Transverse colon (tissue), 4 donors: ENCODE results near the gene NLGN2. TPM values are rescaled to one million over a fixed set of nuclear protein-coding genes. Genes with fewer than 3 reads are reported as not detected.
A peak's percentile ranks its signal among the peaks of the same experiment; 100 is the strongest.

Experiments used
- DNase-seq: peaks from one replicate; pipeline ENCODE4 v3.0.0-alpha.2; 2019
- H3K27ac ChIP-seq, 4 donors: fragments of 200-600 bp; sonication (generic); 2 replicates each; pipeline ENCODE4 v1.5.1; 2016 to 2018; ENCODE audit warnings: inconsistent platforms in 4 of 4
- H3K27me3 ChIP-seq: fragments of 200-600 bp; sonication (generic); 2 replicates; pipeline ENCODE4 v1.5.1; 2017; ENCODE audit warnings: inconsistent platforms
- H3K36me3 ChIP-seq, 4 donors: fragments of 200-600 bp; sonication (generic); 2 replicates each; pipeline ENCODE4 v1.5.1; 2017 to 2019; ENCODE audit warnings: inconsistent platforms in 4 of 4
- H3K4me1 ChIP-seq, 4 donors: fragments of 200-600 bp; sonication (generic); 2 replicates each; pipeline ENCODE4 v1.5.1; 2017 to 2020; ENCODE audit warnings: inconsistent platforms in 4 of 4
- H3K4me3 ChIP-seq, 4 donors: fragments of 200-600 bp; sonication (generic); 1 replicate in 1 of 4; 2 replicates in 3 of 4; pipeline versions ENCODE4 v1.5.1 to v1.6.1; 2017 to 2019; ENCODE audit warnings: inconsistent platforms in 4 of 4
- H3K9me3 ChIP-seq, 2 donors: fragments of 200-600 bp; sonication (generic); 2 replicates each; pipeline ENCODE4 v1.5.1; 2017 to 2019; ENCODE audit warnings: inconsistent platforms in 2 of 2
- EP300 ChIP-seq: sonication (generic); formaldehyde crosslinking; IDR thresholded peaks from one replicate; pipeline ENCODE4 v1.6.1; 2017; ENCODE audit warnings: antibody characterized with exemption, low read depth
- POLR2A ChIP-seq: fragments of 450-650 bp; IDR thresholded peaks from one replicate; pipeline ENCODE4 v1.6.1; 2016; ENCODE audit warnings: antibody characterized with exemption, mild to moderate bottlenecking, moderate library complexity
- POLR2AphosphoS5 ChIP-seq, 3 donors: sonication (generic); formaldehyde crosslinking; IDR thresholded peaks; one replicate each; pipeline ENCODE4 v1.6.1; 2016; ENCODE audit warnings: antibody characterized with exemption in 3 of 3
- WGBS, 2 donors: methylation state at CpG; one replicate each; pipeline ENCODE4 v1.1.5; 2018; ENCODE audit warnings: low coverage in 1 of 2; 5-methylcytosine and 5-hydroxymethylcytosine counted together
- in situ Hi-C, 4 donors: fragments of 200-750 bp; cut with MboI; loops; one replicate each; pipeline versions ENCODE4 v1.15.0 to v1.15.1; 2017; ENCODE audit warnings: low sequenced_read_pairs in 3 of 4, low pct_ligation_motif_present in 1 of 4, low pct_unique_long_range_greater_than_20kb in 1 of 4
- intact Hi-C: fragments of 100-400 bp; cut with DNase I; formaldehyde crosslinking; loops from one replicate; pipeline ENCODE4 v1.15.1; 2023; ENCODE audit warnings: low total_unique reads
- total RNA-seq, 4 donors: library from RNA; depleted of rRNA; stranded (reverse); fragments of >200 nt; gene quantifications; one replicate each; pipeline ENCODE4 v1.1.0, GENCODE V29; 2016
- TF ChIP-seq, protein P1 (sequence below), 5 experiments: fragments of 200-600 bp in 3 of 5; fragments of 450-650 bp in 2 of 5; sonication (generic) in 3 of 5; IDR thresholded peaks; 1 replicate in 2 of 5; 2 replicates in 3 of 5; pipeline ENCODE4 v1.5.1; 2016 to 2017; ENCODE audit warnings: antibody characterized with exemption in 5 of 5, inconsistent platforms in 3 of 5, mild to moderate bottlenecking in 2 of 5, moderate library complexity in 1 of 5

The NLGN2 gene
- total RNA-seq, 4 donors from 2014 or later: 2.2 to 12.3 (median 3.9) TPM

- Histone ChIP-seq H3K4me3 (no peak overlapping the region), H3K9me3 (no peaks in the 10 kb centered on the region), H3K36me3 (no peaks in the 10 kb centered on the region), H3K4me1 (no peaks in the 10 kb centered on the region), H3K27me3 (no peaks in the 10 kb centered on the region), H3K27ac (no peak overlapping the region)
- in situ Hi-C loops: no loop called here
- WGBS, 2 donors: 85 to 100% methylated on average over 1 to 2 of the region's 2 CpGs
- intact Hi-C loops: no loop called here
- no peak for DNase-seq
- TF ChIP-seq, protein P1, sequence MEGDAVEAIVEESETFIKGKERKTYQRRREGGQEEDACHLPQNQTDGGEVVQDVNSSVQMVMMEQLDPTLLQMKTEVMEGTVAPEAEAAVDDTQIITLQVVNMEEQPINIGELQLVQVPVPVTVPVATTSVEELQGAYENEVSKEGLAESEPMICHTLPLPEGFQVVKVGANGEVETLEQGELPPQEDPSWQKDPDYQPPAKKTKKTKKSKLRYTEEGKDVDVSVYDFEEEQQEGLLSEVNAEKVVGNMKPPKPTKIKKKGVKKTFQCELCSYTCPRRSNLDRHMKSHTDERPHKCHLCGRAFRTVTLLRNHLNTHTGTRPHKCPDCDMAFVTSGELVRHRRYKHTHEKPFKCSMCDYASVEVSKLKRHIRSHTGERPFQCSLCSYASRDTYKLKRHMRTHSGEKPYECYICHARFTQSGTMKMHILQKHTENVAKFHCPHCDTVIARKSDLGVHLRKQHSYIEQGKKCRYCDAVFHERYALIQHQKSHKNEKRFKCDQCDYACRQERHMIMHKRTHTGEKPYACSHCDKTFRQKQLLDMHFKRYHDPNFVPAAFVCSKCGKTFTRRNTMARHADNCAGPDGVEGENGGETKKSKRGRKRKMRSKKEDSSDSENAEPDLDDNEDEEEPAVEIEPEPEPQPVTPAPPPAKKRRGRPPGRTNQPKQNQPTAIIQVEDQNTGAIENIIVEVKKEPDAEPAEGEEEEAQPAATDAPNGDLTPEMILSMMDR (IDR thresholded peaks at IDR 0.05): no peak
- no peak for TF ChIP-seq EP300
- TF ChIP-seq POLR2AphosphoS5 (IDR thresholded peaks at IDR 0.05): no peak
- no peak for TF ChIP-seq POLR2A
These were observed 33.3 kb upstream of the NLGN2 start for GRCh38 chr17:7374353-7374752.

DNA sequence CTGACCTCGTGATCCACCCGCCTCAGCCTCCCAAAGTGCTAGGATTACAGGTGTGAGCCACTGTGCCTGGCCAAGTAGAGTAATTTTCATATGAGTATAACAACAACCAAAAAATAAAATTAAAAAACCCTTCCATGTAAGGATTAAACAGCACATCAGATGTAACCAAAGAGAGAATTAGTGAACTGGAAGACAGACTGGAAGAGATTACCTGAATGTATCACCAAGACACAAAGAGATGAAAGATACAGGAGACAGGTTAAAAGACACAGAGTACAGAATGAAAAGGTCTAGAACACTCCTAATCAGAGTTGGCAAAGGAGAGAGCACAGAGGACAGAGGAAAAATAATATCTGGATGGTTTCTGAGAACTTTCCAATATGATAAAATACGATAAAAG is 28.5 kb upstream of the NLGN2 start:
- H3K36me3 ChIP-seq: no peaks in the 10 kb centered on the region
- H3K27me3 ChIP-seq: no peaks in the 10 kb centered on the region
- no peak overlapping the region for H3K4me3 ChIP-seq
- H3K4me1 ChIP-seq: peaks cover 6 to 22% (median 21%) of the 10 kb centered on the region in 4 donors
- intact Hi-C loops: no loop called here
- DNase-seq: no peak
- in situ Hi-C loops: no loop called here
- no peak overlapping the region for H3K27ac ChIP-seq
- TF ChIP-seq POLR2A (no peak), EP300 (no peak), POLR2AphosphoS5 (IDR thresholded peaks at IDR 0.05) (no peak)
- TF ChIP-seq, protein P1 (IDR thresholded peaks at IDR 0.05): no peak
- 95 to 97% methylated on average over 3 of the region's 3 CpGs for WGBS, 2 donors
- H3K9me3 ChIP-seq: no peaks in the 10 kb centered on the region

DNA sequence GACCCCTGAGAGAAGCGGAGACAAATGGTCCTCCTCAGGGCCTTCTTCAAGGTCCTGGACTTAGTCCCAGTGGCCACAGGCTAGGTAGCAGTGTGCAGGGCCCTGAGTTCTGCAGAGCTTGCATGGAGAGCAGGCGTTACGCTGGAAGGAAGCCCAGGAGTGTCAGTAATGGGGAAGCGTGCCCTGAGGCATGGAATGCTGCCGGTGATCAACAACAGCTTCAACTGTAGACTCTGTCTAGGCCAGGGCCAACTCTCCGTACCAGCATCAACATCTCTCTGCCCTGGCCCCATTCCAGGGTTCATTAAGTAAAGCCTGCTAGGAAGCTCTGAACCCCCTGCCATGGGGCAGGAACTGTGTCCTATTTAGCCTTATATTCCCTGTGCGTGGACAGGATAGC is 27.3 kb upstream of the NLGN2 start:
- Histone ChIP-seq H3K4me1 (peaks cover 6 to 22% (median 22%) of the 10 kb centered on the region in 4 donors), H3K9me3 (no peaks in the 10 kb centered on the region), H3K4me3 (peak overlapping the region in 3 of 4 donors; percentile 53 to 66 (median 53)), H3K36me3 (no peaks in the 10 kb centered on the region), H3K27ac (peak overlapping the region; percentile 74 to 85 (median 81)), H3K27me3 (no peaks in the 10 kb centered on the region)
- in situ Hi-C loops (no loop called here), intact Hi-C loops (no loop called here)
- WGBS, 2 donors: 43% methylated on average over 7 of the region's 7 CpGs; no CpG with 5 or more reads in 1 of the 2 donors
- DNase-seq: peak; percentile 68
- TF ChIP-seq, protein P1 (IDR thresholded peaks at IDR 0.05): no peak
- TF ChIP-seq POLR2AphosphoS5 (IDR thresholded peaks at IDR 0.05): no peak
- no peak for TF ChIP-seq POLR2A
- no peak for TF ChIP-seq EP300

- peak within 1 kb of the TSS; percentile 21 to 66 (median 53) for H3K4me3 ChIP-seq
- intact Hi-C loops: no loop called here
- H3K4me1 ChIP-seq: peaks cover 6 to 22% (median 22%) of the 10 kb centered on the region in 4 donors
- peak; percentile 69 to 94 (median 90) for TF ChIP-seq POLR2AphosphoS5 (IDR thresholded peaks at IDR 0.05)
- TF ChIP-seq POLR2A: peak; percentile 91
- TF ChIP-seq EP300: no peak
- TF ChIP-seq, protein P1 (IDR thresholded peaks at IDR 0.05): no peak
- peak within 1 kb of the TSS; percentile 74 to 85 (median 81) for H3K27ac ChIP-seq
- 5 to 8% methylated on average over 9 to 48 of the region's 52 CpGs for WGBS, 2 donors
- H3K27me3 ChIP-seq: no peaks in the 10 kb centered on the region
- no peaks in the 10 kb centered on the region for H3K9me3 ChIP-seq
- H3K36me3 ChIP-seq: no peaks in the 10 kb centered on the region
- peak; percentile 87 for DNase-seq
- in situ Hi-C loops: no loop called here
These were observed 26.6 kb upstream of the NLGN2 start, which contains the start of gene TNK1 for GRCh38 chr17:7380855-7381683. Gene TNK1, plus strand, starts transcription at chr17:7381089. Its CDS starts 1,838 bp downstream, at chr17:7382927.
